ENCODE measurements around the gene SH2D2A. TPM values are rescaled to one million over a fixed set of nuclear protein-coding genes. Genes with fewer than 3 reads are reported as not detected.

Gene SH2D2A
- total and polyA plus RNA-seq, 8 donors = 0.61 to 19.9 (median 1.5) TPM; not detected in 2

- H3K27ac ChIP-seq = peak overlapping the region; percentile 60 to 83 (median 76)
- peaks cover 0 to 17% (median 0%) of the 10 kb centered on the region in 3 donors for H3K27me3 ChIP-seq
- H3K9me3 ChIP-seq = no peaks in the 10 kb centered on the region
- H3K36me3 ChIP-seq = no peaks in the 10 kb centered on the region
- intact Hi-C loops (cut with DNase I; ENCODE audit: low total_unique reads) = no loop called here
- TF ChIP-seq EP300 (IDR thresholded peaks at IDR 0.05) (no peak), POLR2AphosphoS5 (IDR thresholded peaks at IDR 0.05) (no peak)
- WGBS, 5 donors = 58 to 80% (median 73%) methylated on average over 7 to 10 of the region's 10 CpGs
- peak in 1 of 2 donors; percentile 22 for DNase-seq
- H3K4me3 ChIP-seq = peak overlapping the region in 3 of 4 donors; percentile 13 to 42 (median 32)
- peaks cover 15 to 31% (median 21%) of the 10 kb centered on the region in 4 donors for H3K4me1 ChIP-seq
These were observed 656 bp downstream of the SH2D2A start for GRCh38 chr1:156815961-156816422.

GRCh38 chr1:156815307-156815826 lies 1.3 kb downstream of the SH2D2A start:
- intact Hi-C loops (cut with DNase I; ENCODE audit: low total_unique reads) = no loop called here
- H3K4me1 ChIP-seq = peaks cover 15 to 31% (median 21%) of the 10 kb centered on the region in 4 donors
- peak in 1 of 2 donors; percentile 85 for DNase-seq
- TF ChIP-seq POLR2AphosphoS5 (IDR thresholded peaks at IDR 0.05) (peak in 2 of 3 donors; percentile 6 to 31), POLR2A (IDR thresholded peaks at IDR 0.05) (no peak)
- H3K27ac ChIP-seq = peak overlapping the region in 4 of 5 donors; percentile 63 to 83 (median 78)
- WGBS, 5 donors = 54 to 75% (median 62%) methylated on average over 5 of the region's 5 CpGs
- peaks cover 0 to 17% (median 0%) of the 10 kb centered on the region in 3 donors for H3K27me3 ChIP-seq
- H3K4me3 ChIP-seq = peak overlapping the region in 2 of 4 donors; percentile 32 to 42
- H3K36me3 ChIP-seq = no peaks in the 10 kb centered on the region
- no peaks in the 10 kb centered on the region for H3K9me3 ChIP-seq

- 71 to 83% (median 81%) methylated on average over 5 to 7 of the region's 7 CpGs for WGBS, 5 donors
- Histone ChIP-seq H3K4me3 (peak overlapping the region; percentile 42 to 53 (median 46)), H3K36me3 (no peaks in the 10 kb centered on the region), H3K9me3 (no peaks in the 10 kb centered on the region), H3K4me1 (peaks cover 15 to 31% (median 21%) of the 10 kb centered on the region in 4 donors), H3K27ac (peak overlapping the region in 4 of 5 donors; percentile 54 to 83 (median 78)), H3K27me3 (peaks cover 0 to 17% (median 0%) of the 10 kb centered on the region in 3 donors)
- intact Hi-C loops (cut with DNase I; ENCODE audit: low total_unique reads) = no loop called here
- no peak for DNase-seq
- no peak for TF ChIP-seq CTCF (IDR thresholded peaks at IDR 0.05)
These were observed 1.9 kb downstream of the SH2D2A start for GRCh38 chr1:156814571-156815260.

GRCh38 chr1:156813750-156814570 lies 2.7 kb downstream of the SH2D2A start:
- WGBS, 5 donors = 8 to 23% (median 10%) methylated on average over 26 to 60 of the region's 60 CpGs
- H3K4me3 ChIP-seq = peak overlapping the region; percentile 42 to 53 (median 46)

More at GRCh38 chr1:156813750-156814570, 2.7 kb downstream of the SH2D2A start:
- Histone ChIP-seq H3K36me3 (no peaks in the 10 kb centered on the region), H3K4me1 (peaks cover 15 to 31% (median 21%) of the 10 kb centered on the region in 4 donors), H3K27me3 (peaks cover 0 to 17% (median 0%) of the 10 kb centered on the region in 3 donors), H3K9me3 (no peaks in the 10 kb centered on the region), H3K27ac (peak overlapping the region in 4 of 5 donors; percentile 54 to 83 (median 78))
- intact Hi-C loops (cut with DNase I; ENCODE audit: low total_unique reads) = no loop called here
- no peak for TF ChIP-seq EP300 (IDR thresholded peaks at IDR 0.05)
- peak in 1 of 3 donors; percentile 49 for TF ChIP-seq POLR2AphosphoS5 (IDR thresholded peaks at IDR 0.05)
- peak in 5 of 7 experiments; percentile 41 to 67 (median 59) for TF ChIP-seq CTCF (IDR thresholded peaks at IDR 0.05)
- DNase-seq = peak; percentile 72 to 91

Measured in stomach (tissue), 9 donors.